ENCODE data around the gene PTPN6. TPM values are rescaled to one million over a fixed set of nuclear protein-coding genes. Genes with fewer than 3 reads are reported as not detected.

The PTPN6 gene
- total RNA-seq, 1 donor: not detected

GRCh38 chr12:6977653-6978052, 26.5 kb downstream of the PTPN6 start:
- no peak overlapping the region for H3K4me3 ChIP-seq (ENCODE audit: low read depth, low read length)
- TF ChIP-seq CTCF (IDR thresholded peaks at IDR 0.05; ENCODE audit: insufficient read depth, low read depth, low read length): no peak
- no peak for DNase-seq (ENCODE audit: low read depth)

GRCh38 chr12:6978188-6978587, 27.0 kb downstream of the PTPN6 start:
- DNase-seq (ENCODE audit: low read depth): no peak
- H3K4me3 ChIP-seq (ENCODE audit: low read depth, low read length): no peak overlapping the region
- no peak for TF ChIP-seq CTCF (IDR thresholded peaks at IDR 0.05; ENCODE audit: insufficient read depth, low read depth, low read length)

- no peak for TF ChIP-seq CTCF (IDR thresholded peaks at IDR 0.05; ENCODE audit: insufficient read depth, low read depth, low read length)
- no peak for DNase-seq (ENCODE audit: low read depth)
- H3K4me3 ChIP-seq (ENCODE audit: low read depth, low read length): no peak overlapping the region
These were observed 27.5 kb downstream of the PTPN6 start for GRCh38 chr12:6978611-6979011.

GRCh38 chr12:6979021-6979420, 27.9 kb downstream of the PTPN6 start:
- H3K4me3 ChIP-seq (ENCODE audit: low read depth, low read length): no peak overlapping the region
- no peak for TF ChIP-seq CTCF (IDR thresholded peaks at IDR 0.05; ENCODE audit: insufficient read depth, low read depth, low read length)
- DNase-seq (ENCODE audit: low read depth): no peak

- no peak for TF ChIP-seq CTCF (IDR thresholded peaks at IDR 0.05; ENCODE audit: insufficient read depth, low read depth, low read length)
- no peak overlapping the region for H3K4me3 ChIP-seq (ENCODE audit: low read depth, low read length)
- DNase-seq (ENCODE audit: low read depth): no peak
These were observed 28.3 kb downstream of the PTPN6 start for GRCh38 chr12:6979453-6979852.

GRCh38 chr12:6980075-6980474, 28.9 kb downstream of the PTPN6 start:
- no peak for DNase-seq (ENCODE audit: low read depth)
- no peak overlapping the region for H3K4me3 ChIP-seq (ENCODE audit: low read depth, low read length)
- no peak for TF ChIP-seq CTCF (IDR thresholded peaks at IDR 0.05; ENCODE audit: insufficient read depth, low read depth, low read length)

- TF ChIP-seq CTCF (IDR thresholded peaks at IDR 0.05; ENCODE audit: insufficient read depth, low read depth, low read length): no peak
- DNase-seq (ENCODE audit: low read depth): no peak
- H3K4me3 ChIP-seq (ENCODE audit: low read depth, low read length): no peak overlapping the region
These were observed 29.6 kb downstream of the PTPN6 start for GRCh38 chr12:6980740-6981139.

All from fibroblast of villous mesenchyme (primary cell).